ENCODE measurements around the gene CD58.

GRCh38 chr1:116516631-116517030, 54.2 kb downstream of the CD58 start:
- TF ChIP-seq, protein P1, sequence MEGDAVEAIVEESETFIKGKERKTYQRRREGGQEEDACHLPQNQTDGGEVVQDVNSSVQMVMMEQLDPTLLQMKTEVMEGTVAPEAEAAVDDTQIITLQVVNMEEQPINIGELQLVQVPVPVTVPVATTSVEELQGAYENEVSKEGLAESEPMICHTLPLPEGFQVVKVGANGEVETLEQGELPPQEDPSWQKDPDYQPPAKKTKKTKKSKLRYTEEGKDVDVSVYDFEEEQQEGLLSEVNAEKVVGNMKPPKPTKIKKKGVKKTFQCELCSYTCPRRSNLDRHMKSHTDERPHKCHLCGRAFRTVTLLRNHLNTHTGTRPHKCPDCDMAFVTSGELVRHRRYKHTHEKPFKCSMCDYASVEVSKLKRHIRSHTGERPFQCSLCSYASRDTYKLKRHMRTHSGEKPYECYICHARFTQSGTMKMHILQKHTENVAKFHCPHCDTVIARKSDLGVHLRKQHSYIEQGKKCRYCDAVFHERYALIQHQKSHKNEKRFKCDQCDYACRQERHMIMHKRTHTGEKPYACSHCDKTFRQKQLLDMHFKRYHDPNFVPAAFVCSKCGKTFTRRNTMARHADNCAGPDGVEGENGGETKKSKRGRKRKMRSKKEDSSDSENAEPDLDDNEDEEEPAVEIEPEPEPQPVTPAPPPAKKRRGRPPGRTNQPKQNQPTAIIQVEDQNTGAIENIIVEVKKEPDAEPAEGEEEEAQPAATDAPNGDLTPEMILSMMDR (IDR thresholded peaks at IDR 0.05) = no peak
- TF ChIP-seq POLR2A (IDR thresholded peaks at IDR 0.05) = no peak

All from Peyer's patch (tissue), 4 donors.